Left kidney (tissue), 8 donors: Measurements from ENCODE around the gene NBDY. TPM values are rescaled to one million over a fixed set of nuclear protein-coding genes. Genes with fewer than 3 reads are reported as not detected.
"Not testable (repeated sequence)": the region's sequence is repeated elsewhere in the genome, so short reads cannot be mapped to it uniquely, and the experiment has no call there.

Experiments
- DNase-seq: peaks from one replicate; pipeline ENCODE4 v3.0.0-alpha.2; 2013
- long read RNA-seq, 8 donors: transcript quantifications; one replicate each; lab custom pipeline, GENCODE V29; 2026
- polyA plus RNA-seq: library from polyadenylated mRNA; unstranded; fragments of 120-200 nt; gene quantifications from one replicate; pipeline ENCODE4 v1.2.1, GENCODE V29; 2013; ENCODE audit not compliant: insufficient read length

NBDY gene, protein sequence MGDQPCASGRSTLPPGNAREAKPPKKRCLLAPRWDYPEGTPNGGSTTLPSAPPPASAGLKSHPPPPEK
- 99.7 TPM for polyA plus RNA-seq
- long read RNA-seq, donor 1, transcript NBDY-201 (3 exons, 1,529 nt): major isoform, 85 of 105 reads
- long read RNA-seq, donor 1, partial matches to known transcripts: 18 of 105 reads
- long read RNA-seq, donor 1, other reads (novel, unspliced or antisense): 0 of 105 reads
- long read RNA-seq, donor 2, transcript NBDY-201 (3 exons, 1,529 nt): major isoform, 79 of 86 reads
- long read RNA-seq, donor 2, partial matches to known transcripts: 5 of 86 reads
- long read RNA-seq, donor 2, other reads (novel, unspliced or antisense): 0 of 86 reads
- long read RNA-seq, donor 3, transcript NBDY-201 (3 exons, 1,529 nt): major isoform, 57 of 58 reads
- long read RNA-seq, donor 3, partial matches to known transcripts: 0 of 58 reads
- long read RNA-seq, donor 3, other reads (novel, unspliced or antisense): 0 of 58 reads
- long read RNA-seq, donor 4, transcript NBDY-201 (3 exons, 1,529 nt): major isoform, 8 of 8 reads
- long read RNA-seq, donor 4, partial matches to known transcripts: 0 of 8 reads
- long read RNA-seq, donor 4, other reads (novel, unspliced or antisense): 0 of 8 reads
- long read RNA-seq, donor 5, transcript NBDY-201 (3 exons, 1,529 nt): major isoform, 117 of 132 reads
- long read RNA-seq, donor 5, partial matches to known transcripts: 14 of 132 reads
- long read RNA-seq, donor 5, other reads (novel, unspliced or antisense): 0 of 132 reads
- long read RNA-seq, donor 6, transcript NBDY-201 (3 exons, 1,529 nt): major isoform, 65 of 81 reads
- long read RNA-seq, donor 6, partial matches to known transcripts: 11 of 81 reads
- long read RNA-seq, donor 6, other reads (novel, unspliced or antisense): 0 of 81 reads
- long read RNA-seq, donor 7, transcript NBDY-201 (3 exons, 1,529 nt): major isoform, 85 of 86 reads
- long read RNA-seq, donor 7, partial matches to known transcripts: 0 of 86 reads
- long read RNA-seq, donor 7, other reads (novel, unspliced or antisense): 0 of 86 reads
- long read RNA-seq, donor 8, transcript NBDY-201 (3 exons, 1,529 nt): major isoform, 27 of 27 reads
- long read RNA-seq, donor 8, partial matches to known transcripts: 0 of 27 reads
- long read RNA-seq, donor 8, other reads (novel, unspliced or antisense): 0 of 27 reads

GRCh38 chrX:56729152-56729850, at the start of gene NBDY:
Gene NBDY (plus strand): TSS chrX:56729243. CDS start chrX:56729354, 111 bp downstream.
- DNase-seq: peak; percentile 55

- DNase-seq: not testable (repeated sequence)
These were observed 24.5 kb upstream of the NBDY start for GRCh38 chrX:56704530-56704929.

DNA sequence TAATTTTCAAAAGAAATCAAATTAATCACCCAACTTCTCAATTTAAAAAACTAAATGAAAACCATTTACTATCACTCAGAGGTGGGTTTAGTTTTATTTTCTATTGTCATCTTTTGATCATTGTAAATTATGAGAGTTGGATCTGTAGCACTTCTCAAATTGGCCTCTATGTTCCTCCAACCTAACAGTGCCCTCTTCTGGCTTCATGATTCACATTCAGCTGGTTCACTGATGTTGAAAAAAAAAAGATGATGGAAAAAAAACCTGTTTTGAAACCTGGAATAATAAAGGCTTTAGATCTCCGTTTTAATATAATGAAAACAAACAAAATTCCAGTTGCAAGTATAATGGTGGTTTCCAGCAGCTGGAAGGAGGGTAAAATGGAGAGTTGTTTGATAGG, 2.4 kb upstream of the NBDY start:
- no peak for DNase-seq

- DNase-seq: no peak
These were observed 1.5 kb upstream of the NBDY start for GRCh38 chrX:56727531-56727930.

- no peak for DNase-seq
These were observed 722 bp upstream of the NBDY start for GRCh38 chrX:56728321-56728720.

- DNase-seq: no peak
These were observed 291 bp upstream of the NBDY start for GRCh38 chrX:56728752-56729151.

DNA sequence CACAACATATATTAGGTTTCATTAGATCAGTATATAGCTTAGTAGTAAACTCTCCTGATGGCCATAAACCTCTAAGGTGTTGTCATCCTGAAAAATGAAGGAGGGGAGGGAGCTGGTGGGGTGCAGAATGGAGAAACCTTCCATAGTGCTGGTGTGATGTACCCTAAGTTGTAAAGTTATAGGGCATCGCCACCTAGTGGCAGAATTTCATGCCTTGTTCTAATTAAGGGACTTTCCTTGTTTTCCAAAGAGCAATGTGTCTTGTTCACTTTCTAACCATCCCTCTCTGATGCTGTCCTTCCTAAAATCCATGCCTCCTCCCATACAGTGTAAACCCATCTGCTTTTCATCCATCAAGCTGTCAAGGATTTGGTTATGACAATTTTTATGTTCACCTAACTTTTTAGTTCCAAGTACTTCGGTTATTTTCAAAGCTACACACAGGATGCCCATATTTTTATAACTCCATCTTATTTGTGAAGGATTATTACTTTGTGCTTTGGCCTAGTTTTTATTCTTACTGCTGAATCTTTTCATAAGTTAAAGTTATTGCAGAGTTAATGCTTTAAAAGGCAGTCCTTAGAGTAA, 4.5 kb downstream of the NBDY start:
- no peak for DNase-seq

- DNase-seq: no peak
These were observed 7.2 kb downstream of the NBDY start for GRCh38 chrX:56736219-56736618.

GRCh38 chrX:56738670-56739069, 9.6 kb downstream of the NBDY start:
- no peak for DNase-seq

DNA sequence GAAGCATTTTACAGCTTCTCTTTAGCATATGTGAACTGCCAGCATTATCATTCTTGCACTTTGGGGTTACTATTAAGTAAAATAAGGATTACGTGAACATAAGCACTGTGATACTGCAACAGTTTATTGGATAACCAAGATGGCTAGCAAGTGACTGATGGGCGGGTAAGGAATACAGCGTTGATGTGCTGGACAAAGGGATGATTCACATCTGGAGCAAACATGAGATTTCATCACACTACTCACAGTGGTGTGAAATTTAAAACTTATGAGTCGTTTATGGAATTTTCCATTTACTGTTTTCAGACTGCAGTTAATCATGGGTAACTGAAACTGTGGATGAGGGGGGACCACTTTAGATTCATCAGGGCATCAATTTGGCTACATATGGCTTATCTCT, 16.0 kb downstream of the NBDY start:
- DNase-seq: no peak

DNA sequence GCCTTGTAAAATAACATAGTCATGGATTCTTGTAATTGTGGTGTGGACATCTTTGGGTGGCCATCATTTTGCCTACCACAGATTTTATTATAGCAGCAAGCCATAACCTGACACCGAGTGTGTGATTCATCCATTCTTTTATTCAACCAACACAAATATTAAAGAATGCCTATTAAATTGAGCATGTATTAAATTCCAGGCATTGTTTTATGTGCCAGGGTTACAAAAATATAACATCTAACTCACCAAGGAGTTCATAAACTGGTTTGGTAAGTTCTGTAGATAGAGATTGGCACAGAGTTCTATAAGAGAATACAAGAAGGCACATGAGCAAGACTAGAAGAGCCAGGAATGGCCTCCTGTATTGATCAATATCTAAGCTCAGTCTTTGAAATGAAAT, 18.0 kb downstream of the NBDY start:
- no peak for DNase-seq

- no peak for DNase-seq
These were observed 22.0 kb downstream of the NBDY start for GRCh38 chrX:56751071-56751470.

DNA sequence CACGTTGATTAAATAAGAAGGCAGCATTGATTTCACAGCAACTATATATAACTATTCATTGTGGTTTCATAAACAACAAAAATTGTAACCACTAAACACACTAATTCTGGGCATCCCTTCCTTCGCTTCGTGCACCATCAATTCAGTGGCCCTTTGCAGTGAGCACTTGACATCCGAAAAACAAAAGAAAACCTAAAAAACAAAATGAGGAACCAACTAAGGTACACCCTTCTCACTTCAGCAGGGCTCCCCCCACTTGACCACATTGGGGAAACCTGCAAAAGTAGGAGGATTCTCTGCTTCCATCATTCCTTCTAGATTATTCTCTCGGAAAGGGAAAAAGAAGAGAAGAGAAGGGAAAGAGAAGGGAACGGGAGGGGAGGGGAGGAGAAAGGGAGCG, 28.3 kb downstream of the NBDY start:
- DNase-seq: no peak

GRCh38 chrX:56758456-56758855, 29.4 kb downstream of the NBDY start:
- DNase-seq: no peak

DNA sequence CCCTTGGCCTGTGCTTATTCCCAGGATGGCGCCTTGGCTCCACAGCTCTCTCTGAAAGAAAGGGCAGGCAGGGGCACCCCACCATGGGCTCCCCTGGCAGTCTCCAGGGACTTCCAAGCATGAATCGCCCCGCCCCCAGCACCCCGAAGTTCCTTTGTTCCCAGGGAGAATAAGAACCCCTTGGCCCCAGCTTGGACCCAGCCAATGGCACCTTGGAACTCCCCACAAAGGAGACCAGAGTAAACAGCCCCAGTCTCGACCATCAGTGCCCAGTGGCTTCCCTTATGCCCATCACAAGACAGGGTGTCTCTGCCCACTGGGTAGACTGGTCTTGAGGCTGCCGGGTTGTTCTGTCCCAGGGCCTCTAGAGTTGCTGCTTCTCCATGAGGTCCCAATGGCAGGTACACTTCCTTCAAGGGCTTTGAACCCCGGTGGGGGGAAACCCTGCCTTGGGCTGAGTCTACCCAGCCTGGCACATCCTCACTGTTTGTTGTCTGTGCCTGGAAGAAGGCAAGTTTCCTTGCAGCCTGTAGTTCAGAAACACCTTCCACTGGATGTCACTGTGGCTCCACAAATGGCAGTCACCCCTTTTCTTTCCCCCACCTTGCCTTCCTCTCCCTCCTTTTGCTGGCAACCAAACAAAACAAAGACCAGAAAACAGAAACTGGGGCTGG, 30.8 kb downstream of the NBDY start:
- no peak for DNase-seq

DNA sequence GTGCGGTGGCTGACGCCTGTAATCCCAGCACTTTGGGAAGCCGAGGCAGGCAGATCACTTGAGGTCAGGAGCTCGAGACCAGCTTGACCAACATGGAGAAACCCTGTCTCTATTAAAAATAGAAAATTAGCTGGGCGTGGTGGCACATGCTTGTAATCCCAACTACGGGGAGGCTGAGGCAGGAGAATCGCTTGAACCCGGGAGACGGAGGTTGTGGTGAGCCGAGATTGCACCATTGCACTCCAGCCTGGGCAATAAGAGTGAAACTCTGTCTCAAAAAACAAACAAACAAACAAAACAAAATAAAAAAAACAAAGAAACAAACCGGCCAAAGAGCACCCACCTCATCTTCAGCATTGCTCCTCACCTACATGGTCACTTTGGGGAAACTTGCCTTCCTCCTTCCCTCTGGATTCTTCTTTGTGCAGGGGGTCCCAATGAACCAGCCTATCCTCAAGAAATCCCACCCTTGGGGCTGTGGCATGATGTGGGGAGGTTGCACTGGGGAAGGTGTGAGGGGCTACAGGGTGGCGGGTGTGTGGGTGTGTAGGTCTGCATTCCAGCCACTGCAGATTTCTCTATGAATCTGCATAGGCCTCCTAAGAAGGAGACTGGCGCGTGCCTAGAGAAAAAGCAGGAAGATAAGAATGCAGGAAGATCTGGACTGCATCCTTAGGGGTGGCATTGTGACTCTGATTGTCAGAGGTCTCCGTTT, 31.5 kb downstream of the NBDY start:
- not testable (repeated sequence) for DNase-seq

GRCh38 chrX:56761167-56761566, 32.1 kb downstream of the NBDY start:
- no peak for DNase-seq

DNA sequence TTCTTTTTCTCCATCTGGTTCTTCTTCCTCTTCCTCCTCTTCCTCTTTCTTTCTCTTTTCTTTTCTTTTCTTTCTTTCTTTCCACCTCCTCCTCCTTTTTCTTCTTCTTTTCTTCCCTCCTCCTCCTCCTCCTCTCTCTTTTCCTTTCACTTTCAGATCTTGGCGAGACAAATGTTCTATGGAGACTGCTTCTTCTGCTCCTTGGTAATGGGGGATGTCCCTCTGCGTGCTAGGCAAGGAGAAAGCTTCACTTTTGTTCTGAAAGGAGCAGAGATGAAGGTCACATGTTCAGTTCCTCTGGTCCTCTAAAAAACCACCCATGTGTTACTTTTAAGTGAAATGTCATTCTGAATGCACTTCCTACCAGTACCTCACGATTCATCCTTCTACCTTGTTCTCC, 33.2 kb downstream of the NBDY start:
- DNase-seq: no peak

- DNase-seq: no peak
These were observed 33.9 kb downstream of the NBDY start for GRCh38 chrX:56762707-56763555.
